ENCODE measurements around the gene DHX30. TPM values are rescaled to one million over a fixed set of nuclear protein-coding genes. Genes with fewer than 3 reads are reported as not detected.
A peak's percentile ranks its signal among the peaks of the same experiment; 100 is the strongest.

Gene DHX30
- total RNA-seq, 2 donors from 2014 or later: 33.8 to 72.8 TPM

- TF ChIP-seq CTCF (IDR thresholded peaks at IDR 0.05): no peak
- Histone ChIP-seq H3K4me1 (peaks cover 6% of the 10 kb centered on the region), H3K9me3 (no peaks in the 10 kb centered on the region), H3K4me3 (peak overlapping the region; percentile 91), H3K9ac (ENCODE audit: low read depth in 2 of 2, low read length in 2 of 2) (peak overlapping the region; percentile 68 to 98), H3K27me3 (no peaks in the 10 kb centered on the region), H3K27ac (peak overlapping the region; percentile 94), H3K36me3 (no peaks in the 10 kb centered on the region)
- intact Hi-C loops (cut with DNase I): no loop called here
- peak; percentile 23 for DNase-seq
These were observed 20.3 kb upstream of the DHX30 start for GRCh38 chr3:47782446-47783308.

GRCh38 chr3:47783673-47784072, 19.3 kb upstream of the DHX30 start:
- TF ChIP-seq CTCF (IDR thresholded peaks at IDR 0.05): no peak
- DNase-seq: no peak
- no peak overlapping the region for H3K27ac ChIP-seq

GRCh38 chr3:47791193-47791855, 11.6 kb upstream of the DHX30 start:
- H3K4me1 ChIP-seq: no peaks in the 10 kb centered on the region
- no peak for DNase-seq
- no peaks in the 10 kb centered on the region for H3K36me3 ChIP-seq
- no peaks in the 10 kb centered on the region for H3K27me3 ChIP-seq
- no peak overlapping the region for H3K27ac ChIP-seq
- no peak overlapping the region for H3K9ac ChIP-seq (ENCODE audit: low read depth in 2 of 2, low read length in 2 of 2)
- no peaks in the 10 kb centered on the region for H3K9me3 ChIP-seq
- H3K4me3 ChIP-seq: no peak overlapping the region
- intact Hi-C loops (cut with DNase I): no loop called here
- no peak for TF ChIP-seq CTCF (IDR thresholded peaks at IDR 0.05)

More at GRCh38 chr3:47783673-47784072, 19.3 kb upstream of the DHX30 start:
- H3K9me3 ChIP-seq: no peaks in the 10 kb centered on the region
- intact Hi-C loops (cut with DNase I): no loop called here
- no peaks in the 10 kb centered on the region for H3K27me3 ChIP-seq
- no peaks in the 10 kb centered on the region for H3K36me3 ChIP-seq
- H3K4me3 ChIP-seq: no peak overlapping the region
- H3K9ac ChIP-seq (ENCODE audit: low read depth in 2 of 2, low read length in 2 of 2): no peak overlapping the region
- H3K4me1 ChIP-seq: peaks cover 6% of the 10 kb centered on the region

- no peaks in the 10 kb centered on the region for H3K27me3 ChIP-seq
These were observed 10.2 kb upstream of the DHX30 start for GRCh38 chr3:47792699-47793098.

GRCh38 chr3:47794544-47794943, 8.4 kb upstream of the DHX30 start:
- Histone ChIP-seq H3K27me3 (no peaks in the 10 kb centered on the region), H3K9ac (ENCODE audit: low read depth in 2 of 2, low read length in 2 of 2) (no peak overlapping the region), H3K27ac (no peak overlapping the region), H3K36me3 (no peaks in the 10 kb centered on the region), H3K4me1 (no peaks in the 10 kb centered on the region), H3K4me3 (no peak overlapping the region), H3K9me3 (no peaks in the 10 kb centered on the region)
- TF ChIP-seq CTCF (IDR thresholded peaks at IDR 0.05): no peak
- no peak for DNase-seq
- intact Hi-C loops (cut with DNase I): no loop called here

More at GRCh38 chr3:47792699-47793098, 10.2 kb upstream of the DHX30 start:
- no peak for DNase-seq
- Histone ChIP-seq H3K9ac (ENCODE audit: low read depth in 2 of 2, low read length in 2 of 2) (no peak overlapping the region), H3K4me3 (no peak overlapping the region), H3K36me3 (no peaks in the 10 kb centered on the region), H3K4me1 (no peaks in the 10 kb centered on the region), H3K27ac (no peak overlapping the region), H3K9me3 (no peaks in the 10 kb centered on the region)
- intact Hi-C loops (cut with DNase I): no loop called here
- no peak for TF ChIP-seq CTCF (IDR thresholded peaks at IDR 0.05)
